Cardiac septum (tissue), 1 donor: ENCODE measurements around the gene SLC19A2. TPM values are rescaled to one million over a fixed set of nuclear protein-coding genes. Genes with fewer than 3 reads are reported as not detected.
A peak's percentile ranks its signal among the peaks of the same experiment; 100 is the strongest.
"Not testable (repeated sequence)": the region's sequence is repeated elsewhere in the genome, so short reads cannot be mapped to it uniquely, and the experiment has no call there.

Source experiments
- DNase-seq: peaks from one replicate; pipeline ENCODE4 v3.0.0-alpha.2; 2020; ENCODE audit warnings: low spot score
- intact Hi-C: fragments of 100-400 bp; cut with DNase I; formaldehyde crosslinking; loops from one replicate; pipeline ENCODE4 v1.14.0; 2022
- total RNA-seq: library from RNA; stranded (reverse); fragmentation: NEBNext Ultra II Directional; extraction: Animal tissue kit (Norgen Biotek cat#: 25700); gene quantifications from one replicate; pipeline ENCODE4 v1.2.1, GENCODE V29; 2021
- donor health status: DM: no; HTN: no; CAD: no.

Gene SLC19A2
- total RNA-seq, 1 donor from 2014 or later: 5.1 TPM

GRCh38 chr1:169511316-169512005 is 25.7 kb upstream of the SLC19A2 start:
- DNase-seq: no peak
- intact Hi-C loops: no loop called here

DNA sequence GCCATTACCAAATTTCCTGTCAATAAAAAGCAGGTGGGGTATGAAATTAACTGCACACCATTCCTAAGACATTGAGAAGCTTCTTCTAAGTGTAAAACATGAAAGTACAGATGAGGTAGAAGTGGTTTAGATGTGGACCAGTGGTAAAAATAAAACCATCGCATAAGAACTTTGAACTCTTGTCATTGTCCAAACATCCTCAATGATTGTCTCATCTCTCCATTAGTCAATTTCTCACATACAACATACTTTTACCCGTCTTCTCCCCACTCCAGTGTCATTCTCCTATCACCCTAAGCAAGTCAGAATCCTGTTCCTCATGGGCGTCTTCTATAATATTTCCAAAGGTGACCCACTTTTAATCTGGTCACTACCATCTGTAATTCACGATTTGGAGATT is 24.3 kb upstream of the SLC19A2 start:
- intact Hi-C loops: no loop called here
- no peak for DNase-seq

DNA sequence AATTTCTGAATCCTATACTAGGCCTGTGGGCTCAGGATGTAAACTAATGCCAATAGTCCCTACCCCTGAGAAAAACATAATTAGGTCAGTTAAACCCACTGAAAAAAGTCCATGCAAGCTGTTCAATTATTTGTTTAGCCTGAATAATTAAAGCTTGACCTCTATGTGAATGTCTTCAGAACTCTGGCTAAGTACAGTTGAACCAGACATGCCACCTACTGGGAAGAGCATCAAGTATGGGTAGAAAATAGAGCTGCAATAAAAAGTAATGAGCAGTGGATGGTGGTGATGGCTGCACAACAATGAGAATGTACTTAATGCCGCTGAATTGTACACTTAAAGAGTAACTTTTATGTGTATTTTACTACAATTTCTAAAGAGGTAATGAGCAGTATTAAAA is 23.6 kb upstream of the SLC19A2 start:
- intact Hi-C loops: no loop called here
- DNase-seq: no peak

- no peak for DNase-seq
- intact Hi-C loops: no loop called here
Measured at GRCh38 chr1:169508432-169509338, 22.9 kb upstream of the SLC19A2 start.

- no peak for DNase-seq
- intact Hi-C loops: no loop called here
Measured at GRCh38 chr1:169507413-169507812, 21.7 kb upstream of the SLC19A2 start.

DNA sequence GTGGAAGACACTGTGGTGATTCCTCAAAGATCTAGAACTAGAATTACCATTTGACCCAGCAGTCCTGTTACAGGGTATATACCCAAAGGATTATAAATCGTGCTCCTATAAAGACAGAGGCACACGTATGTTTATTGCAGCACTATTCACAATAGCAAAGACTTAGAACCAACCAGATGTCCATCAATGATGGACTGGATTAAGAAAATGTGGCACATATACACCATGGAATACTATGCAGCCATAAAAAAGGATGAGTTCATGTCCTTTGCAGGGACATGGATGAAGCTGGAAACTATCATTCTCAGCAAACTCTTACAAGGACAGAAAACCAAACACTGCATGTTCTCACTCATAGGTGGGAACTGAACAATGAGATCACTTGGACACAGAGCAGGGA is 17.9 kb upstream of the SLC19A2 start:
- intact Hi-C loops, DNase-seq: not testable (repeated sequence)

- intact Hi-C loops: no loop called here
Measured at GRCh38 chr1:169499807-169500206, 14.1 kb upstream of the SLC19A2 start.

DNA sequence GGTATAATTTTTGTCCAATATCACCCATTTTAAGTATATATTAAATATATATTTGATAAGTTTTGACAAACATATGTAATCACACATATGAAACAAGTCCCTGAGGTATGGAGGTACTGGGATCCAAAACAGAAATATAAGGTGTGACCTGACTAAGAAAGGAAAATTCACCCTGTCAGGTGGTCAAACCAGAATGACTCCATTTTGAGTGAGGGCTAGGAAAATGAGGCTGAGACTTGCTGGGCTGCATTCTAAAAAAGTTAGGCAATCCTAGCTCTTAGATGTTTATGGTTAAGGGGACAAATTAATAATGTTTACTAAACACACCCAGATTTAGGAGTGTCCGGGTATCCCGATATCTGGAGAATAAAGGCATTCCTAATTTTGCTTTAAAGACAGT is 11.6 kb upstream of the SLC19A2 start:
- intact Hi-C loops: no loop called here
- DNase-seq: no peak

More at GRCh38 chr1:169499807-169500206, 14.1 kb upstream of the SLC19A2 start:
- DNase-seq: no peak

- intact Hi-C loops: no loop called here
- no peak for DNase-seq
Measured at GRCh38 chr1:169495916-169496315, 10.2 kb upstream of the SLC19A2 start.

DNA sequence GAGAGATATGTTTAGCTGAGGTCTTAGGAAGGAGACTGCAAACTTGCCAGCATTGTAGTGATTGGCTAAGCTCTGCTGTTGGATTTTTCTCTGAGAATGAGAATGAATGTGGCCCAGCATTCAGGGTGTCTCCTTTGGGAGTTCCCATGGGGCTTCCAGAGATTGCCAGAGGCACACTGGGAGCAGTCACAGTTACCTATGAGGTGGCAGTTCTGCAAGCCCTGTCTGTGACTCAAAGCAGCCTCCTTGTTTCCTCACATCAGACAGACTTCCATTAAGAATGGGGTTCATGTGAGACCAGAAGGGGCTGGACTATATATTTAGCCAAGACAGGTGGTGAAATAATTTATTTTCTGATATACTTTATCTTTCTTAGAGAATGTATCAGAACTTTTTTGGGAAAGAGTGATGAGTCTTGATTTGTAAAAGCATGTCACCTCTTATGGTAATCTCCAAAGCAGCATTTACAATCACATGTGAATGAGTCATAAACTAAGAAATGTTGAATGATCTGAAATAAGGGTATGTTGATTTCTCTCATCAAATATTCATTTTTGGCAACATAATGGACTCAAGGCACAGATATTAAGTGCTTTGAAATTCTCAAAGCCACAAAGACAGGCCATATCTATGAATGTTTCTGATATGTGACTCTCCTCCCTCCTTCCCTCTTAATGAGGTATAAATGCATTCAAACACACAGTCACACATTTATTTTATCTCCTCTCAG is 9.5 kb upstream of the SLC19A2 start:
- intact Hi-C loops: no loop called here
- DNase-seq: no peak

- intact Hi-C loops: no loop called here
Measured at GRCh38 chr1:169494343-169494742, 8.6 kb upstream of the SLC19A2 start.

GRCh38 chr1:169493251-169493650 is 7.5 kb upstream of the SLC19A2 start:
- DNase-seq: no peak
- intact Hi-C loops: no loop called here

More at GRCh38 chr1:169494343-169494742, 8.6 kb upstream of the SLC19A2 start:
- DNase-seq: no peak

GRCh38 chr1:169491845-169492281 is 6.1 kb upstream of the SLC19A2 start:
- DNase-seq: no peak
- intact Hi-C loops: no loop called here

DNA sequence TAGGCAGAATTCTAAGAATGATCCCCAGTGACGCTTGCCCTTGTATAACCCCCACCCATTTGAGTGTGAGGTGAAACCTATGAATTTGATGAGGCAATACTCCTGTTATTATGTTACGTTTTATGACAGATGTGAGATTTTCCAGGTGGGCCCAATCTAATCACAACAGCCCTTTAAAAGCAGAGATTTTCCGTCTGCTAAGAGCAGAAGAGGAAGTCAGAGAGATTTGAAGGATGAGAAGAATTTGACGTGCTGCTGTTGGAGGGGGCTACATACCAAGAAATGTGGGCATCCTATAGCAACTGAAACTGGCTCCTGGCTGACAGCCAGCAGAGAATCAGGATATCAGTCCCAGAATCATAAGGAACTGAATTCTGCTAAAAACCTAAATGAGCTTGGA is 2.4 kb upstream of the SLC19A2 start:
- intact Hi-C loops: loop anchor here (10.0 kb wide), 1 partner anchor 123 kb away; the partner anchor contains the start of genes BLZF1 and NME7
- no peak for DNase-seq

DNA sequence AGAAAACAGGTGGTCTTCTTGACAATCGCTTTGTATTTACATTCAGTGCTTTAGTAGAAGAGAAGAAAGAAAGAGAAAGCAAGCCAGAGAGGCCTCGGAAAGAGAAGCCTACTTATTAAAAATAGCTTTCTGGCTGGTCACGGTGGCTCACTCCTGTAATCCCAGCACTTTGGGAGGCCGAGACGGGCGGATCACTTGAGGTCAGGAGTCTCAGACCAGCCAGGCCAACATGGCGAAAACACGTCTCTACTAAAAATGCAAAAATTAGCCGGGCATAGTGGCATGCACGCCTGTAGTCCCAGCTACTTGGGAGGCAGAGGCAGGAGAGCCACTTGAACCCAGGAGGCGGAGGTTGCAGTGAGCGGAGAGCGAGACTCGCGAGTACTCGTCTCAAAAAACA is 1.8 kb upstream of the SLC19A2 start:
- intact Hi-C loops: loop anchor here (10.0 kb wide), 1 partner anchor 123 kb away; the partner anchor contains the start of genes BLZF1 and NME7
- no peak for DNase-seq

DNA sequence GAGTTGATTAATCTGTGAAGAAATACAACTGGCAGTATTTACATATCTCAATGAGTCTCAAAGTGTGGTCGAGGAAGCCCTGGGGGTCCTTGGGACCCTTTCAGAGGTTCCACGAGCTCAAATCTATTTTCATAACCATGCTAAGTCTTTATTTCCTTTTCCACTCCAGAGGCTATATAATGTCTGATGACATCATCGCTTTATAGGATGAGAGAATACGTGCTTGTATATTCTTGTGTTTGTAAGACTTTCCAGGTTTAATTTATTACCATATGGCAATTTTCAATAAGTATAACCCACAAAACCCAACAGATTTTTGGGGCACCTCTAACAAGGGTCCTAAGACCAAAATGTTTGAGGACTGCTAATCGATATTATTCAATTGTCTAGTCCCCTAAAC is 1.4 kb upstream of the SLC19A2 start:
- no peak for DNase-seq
- intact Hi-C loops: loop anchor here (10.0 kb wide), 1 partner anchor 122 kb away; the partner anchor contains the start of genes BLZF1 and NME7

DNA sequence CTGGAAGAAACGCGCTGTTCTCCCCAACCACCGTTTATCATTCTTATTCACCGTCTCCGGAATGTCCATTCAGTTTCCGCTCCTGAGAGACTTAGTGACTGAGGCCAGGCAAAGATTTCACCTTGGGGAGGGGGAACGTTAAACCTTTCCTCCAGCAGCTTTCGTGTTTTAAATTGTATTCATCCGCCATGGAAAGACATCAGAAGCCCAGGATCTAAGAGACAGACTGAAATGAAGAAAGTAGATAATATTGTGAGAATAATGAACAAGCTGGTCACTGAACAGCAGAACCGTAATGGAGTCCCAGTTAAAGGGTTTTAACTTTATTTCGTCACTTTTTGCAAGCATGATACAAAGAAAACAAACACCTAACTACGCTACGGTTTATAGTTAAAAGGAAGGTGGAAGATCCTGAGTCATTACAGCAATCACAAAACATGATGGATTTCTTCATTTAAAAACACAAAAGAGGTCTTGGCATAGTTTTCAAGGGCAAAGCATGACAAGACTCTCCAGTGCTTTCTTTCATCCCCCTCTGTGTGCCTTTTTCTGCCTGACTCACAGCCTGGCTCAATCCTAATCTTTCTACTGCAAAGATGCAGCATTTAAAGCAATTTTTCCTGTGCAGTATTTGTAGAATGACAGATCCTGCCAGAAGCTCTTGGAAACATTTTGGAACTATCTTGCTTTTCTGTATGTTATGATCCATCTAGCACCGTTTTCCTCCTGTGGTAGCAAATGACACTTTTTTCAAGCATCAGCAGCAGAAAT is 722 bp upstream of the SLC19A2 start:
- DNase-seq: no peak
- intact Hi-C loops: loop anchor here (10.0 kb wide), 1 partner anchor 122 kb away; the partner anchor contains the start of genes BLZF1 and NME7

- DNase-seq: peak; percentile 78
- intact Hi-C loops: loop anchor here (10.0 kb wide), 1 partner anchor 120 kb away; the partner anchor contains the start of genes BLZF1 and NME7
Measured at GRCh38 chr1:169484683-169485430, 887 bp downstream of the SLC19A2 start.
